Left lung (tissue), 10 donors: ENCODE measurements around the gene PFN3. TPM values are rescaled to one million over a fixed set of nuclear protein-coding genes. Genes with fewer than 3 reads are reported as not detected.

Experiments
- ATAC-seq: fragments of 200-7000 bp; cut with Tn5 transposase; one replicate; pipeline ENCODE4 v1.9.1; 2020; ENCODE audit warnings: moderate library complexity
- DNase-seq, 4 donors: peaks; one replicate each; pipeline ENCODE4 v3.0.0-alpha.2; 2013 to 2020
- H3K27ac ChIP-seq, 2 donors: fragments of 200-600 bp; sonication (generic) in 1 of 2; one replicate each; pipeline versions ENCODE4 v1.5.0 to v1.8.0; 2020 to 2021
- H3K27me3 ChIP-seq, 2 donors: fragments of 200-600 bp; sonication (generic) in 1 of 2; one replicate each; pipeline versions ENCODE4 v1.5.0 to v1.8.0; 2020 to 2021
- H3K36me3 ChIP-seq, 2 donors: fragments of 200-600 bp; sonication (generic) in 1 of 2; one replicate each; pipeline versions ENCODE4 v1.5.0 to v1.8.0; 2020 to 2021
- H3K4me1 ChIP-seq, 2 donors: fragments of 200-600 bp; one replicate each; pipeline ENCODE4 v1.8.0; 2021
- H3K4me3 ChIP-seq, 2 donors: fragments of 200-600 bp; sonication (generic) in 1 of 2; one replicate each; pipeline versions ENCODE4 v1.5.0 to v1.8.0; 2020 to 2021; ENCODE audit warnings: mild to moderate bottlenecking in 1 of 2
- H3K9me3 ChIP-seq, 2 donors: fragments of 200-600 bp; sonication (generic) in 1 of 2; one replicate each; pipeline versions ENCODE4 v1.5.0 to v1.8.0; 2020 to 2021
- CTCF ChIP-seq, 2 donors: fragments of 200-600 bp; sonication (generic) in 1 of 2; IDR thresholded peaks; one replicate each; pipeline versions ENCODE4 v1.5.0 to v1.8.0; 2021; ENCODE audit warnings: antibody characterized with exemption in 2 of 2
- intact Hi-C, 2 donors: fragments of 100-400 bp; cut with DNase I; formaldehyde crosslinking; loops; one replicate each; pipeline versions ENCODE4 v1.11.2 to v1.14.2; 2022
- polyA plus RNA-seq, 6 donors: library from polyadenylated mRNA; unstranded; fragments of 120-200 nt; gene quantifications; one replicate each; pipeline ENCODE4 v1.2.1, GENCODE V29; 2013; ENCODE audit not compliant: insufficient read length in 6 of 6
- total RNA-seq, 2 donors: library from RNA; stranded (reverse); fragmentation: NEBNext Ultra II Directional; extraction: Animal tissue kit (Norgen Biotek cat#: 25700); gene quantifications; one replicate each; pipeline ENCODE4 v1.2.1, GENCODE V29; 2021
- donor health status: DM: no; HTN: yes; CAD: no.
- donor health status: DM: no; HTN: no; CAD: no.

The PFN3 gene
- total and polyA plus RNA-seq, 8 donors: not detected

GRCh38 chr5:177435847-177436536, 35.5 kb upstream of the PFN3 start:
- H3K27me3 ChIP-seq: no peaks in the 10 kb centered on the region
- TF ChIP-seq CTCF (IDR thresholded peaks at IDR 0.05): no peak
- H3K36me3 ChIP-seq: peaks cover 0 to 98% of the 10 kb centered on the region in 2 donors
- no peak for ATAC-seq
- no peak overlapping the region for H3K4me3 ChIP-seq
- H3K4me1 ChIP-seq: peaks cover 0 to 29% of the 10 kb centered on the region in 2 donors
- DNase-seq: peak in 1 of 4 donors; percentile 75
- no peak overlapping the region for H3K27ac ChIP-seq
- no peaks in the 10 kb centered on the region for H3K9me3 ChIP-seq
- intact Hi-C loops: no loop called here

- DNase-seq (no peak), ATAC-seq (no peak)
- H3K27ac ChIP-seq: no peak overlapping the region
- intact Hi-C loops: no loop called here
- peaks cover 0 to 98% of the 10 kb centered on the region in 2 donors for H3K36me3 ChIP-seq
- H3K27me3 ChIP-seq: no peaks in the 10 kb centered on the region
- no peak overlapping the region for H3K4me3 ChIP-seq
- H3K9me3 ChIP-seq: no peaks in the 10 kb centered on the region
- TF ChIP-seq CTCF (IDR thresholded peaks at IDR 0.05): no peak
- H3K4me1 ChIP-seq: peaks cover 0 to 38% of the 10 kb centered on the region in 2 donors
Measured at GRCh38 chr5:177434942-177435738, 34.7 kb upstream of the PFN3 start.

GRCh38 chr5:177434437-177434836, 34.0 kb upstream of the PFN3 start:
- Histone ChIP-seq H3K4me1 (peaks cover 0 to 45% of the 10 kb centered on the region in 2 donors), H3K27ac (peak overlapping the region in 1 of 2 donors; percentile 13), H3K27me3 (no peaks in the 10 kb centered on the region), H3K36me3 (peaks cover 0 to 92% of the 10 kb centered on the region in 2 donors), H3K9me3 (no peaks in the 10 kb centered on the region), H3K4me3 (no peak overlapping the region)
- intact Hi-C loops: no loop called here
- TF ChIP-seq CTCF (IDR thresholded peaks at IDR 0.05): no peak
- ATAC-seq (no peak), DNase-seq (no peak)

GRCh38 chr5:177433658-177434217, 33.3 kb upstream of the PFN3 start:
- Histone ChIP-seq H3K27me3 (no peaks in the 10 kb centered on the region), H3K9me3 (no peaks in the 10 kb centered on the region), H3K27ac (peak overlapping the region in 1 of 2 donors; percentile 13), H3K4me3 (no peak overlapping the region), H3K4me1 (peaks cover 0 to 52% of the 10 kb centered on the region in 2 donors), H3K36me3 (peaks cover 0 to 85% of the 10 kb centered on the region in 2 donors)
- ATAC-seq (no peak), DNase-seq (no peak)
- intact Hi-C loops: no loop called here
- TF ChIP-seq CTCF (IDR thresholded peaks at IDR 0.05): no peak
